ENCODE measurements around the gene GRM2. TPM values are rescaled to one million over a fixed set of nuclear protein-coding genes. Genes with fewer than 3 reads are reported as not detected.
A peak's percentile ranks its signal among the peaks of the same experiment; 100 is the strongest.

The GRM2 gene
- total RNA-seq, 3 donors from 2014 or later: 0.14 to 0.61 (median 0.22) TPM

GRCh38 chr3:51703068-51703760 lies 3.7 kb upstream of the GRM2 start:
- Histone ChIP-seq H3K9me3 (no peaks in the 10 kb centered on the region), H3K4me3 (no peak overlapping the region), H3K4me1 (ENCODE audit: low read depth) (no peaks in the 10 kb centered on the region), H3K36me3 (ENCODE audit: low read depth) (peaks cover 6% of the 10 kb centered on the region)
- no peak for TF ChIP-seq CTCF (IDR thresholded peaks at IDR 0.05)
- ATAC-seq (no peak), DNase-seq (peak in 2 of 3 donors; percentile 9 to 10)
- intact Hi-C loops (cut with DNase I, micrococcal nuclease): no loop called here

GRCh38 chr3:51703761-51704510 lies 2.9 kb upstream of the GRM2 start:
- H3K36me3 ChIP-seq (ENCODE audit: low read depth): peaks cover 6% of the 10 kb centered on the region
- ATAC-seq: no peak
- TF ChIP-seq CTCF (IDR thresholded peaks at IDR 0.05): no peak
- intact Hi-C loops (cut with DNase I, micrococcal nuclease): no loop called here
- H3K9me3 ChIP-seq: no peaks in the 10 kb centered on the region
- H3K4me1 ChIP-seq (ENCODE audit: low read depth): no peaks in the 10 kb centered on the region
- H3K4me3 ChIP-seq: no peak overlapping the region
- DNase-seq: peak in 1 of 3 donors; percentile 9

- intact Hi-C loops (cut with DNase I, micrococcal nuclease): no loop called here
- TF ChIP-seq CTCF (IDR thresholded peaks at IDR 0.05): no peak
- Histone ChIP-seq H3K9me3 (no peaks in the 10 kb centered on the region), H3K4me3 (no peak overlapping the region), H3K4me1 (ENCODE audit: low read depth) (no peaks in the 10 kb centered on the region), H3K36me3 (ENCODE audit: low read depth) (peaks cover under 1% of the 10 kb centered on the region)
- DNase-seq (peak in 1 of 3 donors; percentile 17), ATAC-seq (no peak)
Observed at GRCh38 chr3:51704511-51704950, 2.3 kb upstream of the GRM2 start.

- TF ChIP-seq CTCF (IDR thresholded peaks at IDR 0.05): no peak
- H3K36me3 ChIP-seq (ENCODE audit: low read depth): no peaks in the 10 kb centered on the region
- H3K4me3 ChIP-seq: no peak overlapping the region
- no peaks in the 10 kb centered on the region for H3K4me1 ChIP-seq (ENCODE audit: low read depth)
- intact Hi-C loops (cut with DNase I, micrococcal nuclease): no loop called here
- ATAC-seq: no peak
- DNase-seq: peak in 1 of 3 donors; percentile 5
- H3K9me3 ChIP-seq: no peaks in the 10 kb centered on the region
Observed at GRCh38 chr3:51705276-51706020, 1.4 kb upstream of the GRM2 start.

DNA sequence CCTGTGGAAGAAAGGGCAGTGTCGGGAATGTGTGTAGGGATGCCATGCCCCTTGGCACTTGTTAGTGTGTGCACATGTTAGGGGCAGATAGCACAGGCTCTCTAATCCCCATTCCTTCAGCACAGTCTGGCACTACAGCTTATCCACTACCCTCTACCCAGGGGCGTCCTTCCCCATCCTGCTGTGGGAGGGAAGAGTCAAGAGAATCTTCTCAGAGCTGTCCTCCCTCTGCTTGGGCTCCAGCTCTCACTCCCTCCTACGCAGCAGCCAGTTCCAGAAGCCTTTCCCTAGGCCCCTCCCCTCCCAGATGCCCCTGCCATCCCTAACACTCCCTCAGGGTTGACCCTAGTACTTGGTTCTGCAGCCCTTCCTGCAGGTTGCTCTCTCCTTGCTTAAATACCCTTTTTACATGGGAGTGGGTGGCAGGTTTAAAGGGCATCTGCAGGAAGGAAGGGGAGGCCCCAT lies 815 bp upstream of the GRM2 start:
- no peak for ATAC-seq
- H3K36me3 ChIP-seq (ENCODE audit: low read depth): no peaks in the 10 kb centered on the region
- no peaks in the 10 kb centered on the region for H3K9me3 ChIP-seq
- H3K4me3 ChIP-seq: no peak overlapping the region
- peak in 1 of 3 donors; percentile 9 for DNase-seq
- no peak for TF ChIP-seq CTCF (IDR thresholded peaks at IDR 0.05)
- intact Hi-C loops (cut with DNase I, micrococcal nuclease): no loop called here
- no peaks in the 10 kb centered on the region for H3K4me1 ChIP-seq (ENCODE audit: low read depth)
